ENCODE data around the gene PLAAT1. TPM values are rescaled to one million over a fixed set of nuclear protein-coding genes. Genes with fewer than 3 reads are reported as not detected.

The PLAAT1 gene
- total and polyA plus RNA-seq, 12 donors: 1.0 to 11.3 (median 7.4) TPM

GRCh38 chr3:193305356-193305755, 64.3 kb downstream of the PLAAT1 start:
- H3K9me3 ChIP-seq: no peaks in the 10 kb centered on the region
- no peaks in the 10 kb centered on the region for H3K36me3 ChIP-seq
- peaks cover 0 to 2% (median 0%) of the 10 kb centered on the region in 9 donors for H3K4me1 ChIP-seq
- no peak overlapping the region for H3K27ac ChIP-seq
- intact Hi-C loops (cut with DNase I): no loop called here
- no peak overlapping the region for H3K4me3 ChIP-seq
- DNase-seq (no peak), ATAC-seq (no peak)
- TF ChIP-seq CTCF (IDR thresholded peaks at IDR 0.05): no peak
- 65 to 67% methylated on average over 1 of the region's 1 CpG for WGBS, 2 donors
- no peaks in the 10 kb centered on the region for H3K27me3 ChIP-seq

DNA sequence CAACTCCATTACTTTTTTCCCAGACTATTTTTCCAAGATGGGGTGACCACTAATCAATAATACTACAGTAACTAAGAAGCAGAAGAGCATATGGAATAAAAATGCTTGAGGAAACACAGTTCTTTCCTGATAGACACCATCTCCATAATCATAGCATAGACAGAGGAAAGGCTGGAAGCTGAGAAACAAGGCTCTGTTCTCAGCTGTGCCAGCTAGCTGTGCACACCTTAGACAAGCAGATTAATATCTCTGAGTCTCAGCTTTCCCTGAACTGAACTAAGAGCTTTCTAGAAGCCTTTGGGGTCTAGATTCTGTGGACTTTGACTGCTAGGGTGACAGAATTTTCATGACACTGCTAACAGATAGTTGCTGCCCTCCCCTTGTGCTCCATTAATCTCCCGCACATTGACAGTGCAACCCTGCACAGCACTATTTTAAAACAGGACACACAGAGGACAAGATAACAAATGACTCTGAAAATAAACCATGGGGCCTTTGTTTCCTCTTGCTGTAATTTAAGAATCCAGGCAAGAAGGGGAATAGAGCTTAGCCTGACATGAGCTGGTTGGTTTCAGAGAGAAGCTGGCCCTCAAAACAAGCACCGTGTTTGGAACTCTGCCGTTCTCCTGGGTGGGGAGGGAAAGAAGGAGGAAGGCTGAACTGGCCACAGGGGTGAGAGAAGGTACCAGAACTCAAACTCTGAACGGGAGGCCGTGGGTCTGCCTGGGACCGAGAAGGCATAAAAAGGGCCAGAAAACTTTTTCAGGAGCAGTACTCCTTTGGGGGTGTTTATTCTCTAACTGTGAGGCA, 70.1 kb downstream of the PLAAT1 start:
- no peaks in the 10 kb centered on the region for H3K27me3 ChIP-seq
- H3K27ac ChIP-seq: peak overlapping the region in 9 of 10 donors; percentile 20 to 89 (median 78)
- ATAC-seq: peak in 7 of 8 donors; percentile 74 to 97 (median 87)
- peak in 1 of 2 donors; percentile 6 for DNase-seq
- no peak overlapping the region for H3K4me3 ChIP-seq
- no peaks in the 10 kb centered on the region for H3K36me3 ChIP-seq
- intact Hi-C loops (cut with DNase I): no loop called here
- no peak for TF ChIP-seq CTCF (IDR thresholded peaks at IDR 0.05)
- H3K9me3 ChIP-seq: no peaks in the 10 kb centered on the region
- peaks cover 0 to 16% (median 8%) of the 10 kb centered on the region in 9 donors for H3K4me1 ChIP-seq
- WGBS, 2 donors: 36% methylated on average over 6 of the region's 6 CpGs

GRCh38 chr3:193313061-193313958, 72.3 kb downstream of the PLAAT1 start:
- no peaks in the 10 kb centered on the region for H3K9me3 ChIP-seq
- no peak for DNase-seq
- no peak overlapping the region for H3K4me3 ChIP-seq
- H3K4me1 ChIP-seq: peaks cover 0 to 16% (median 8%) of the 10 kb centered on the region in 9 donors
- H3K27me3 ChIP-seq: no peaks in the 10 kb centered on the region
- 90% methylated on average over 3 of the region's 3 CpGs for WGBS, 2 donors
- no peaks in the 10 kb centered on the region for H3K36me3 ChIP-seq
- H3K27ac ChIP-seq: no peak overlapping the region
- TF ChIP-seq CTCF (IDR thresholded peaks at IDR 0.05): no peak
- ATAC-seq: no peak
- intact Hi-C loops (cut with DNase I): no loop called here

GRCh38 chr3:193314161-193314560, 73.1 kb downstream of the PLAAT1 start:
- peaks cover 0 to 16% (median 8%) of the 10 kb centered on the region in 9 donors for H3K4me1 ChIP-seq
- DNase-seq: no peak
- H3K27ac ChIP-seq: no peak overlapping the region
- no peak overlapping the region for H3K4me3 ChIP-seq
- H3K27me3 ChIP-seq: no peaks in the 10 kb centered on the region
- 86 to 96% methylated on average over 3 of the region's 3 CpGs for WGBS, 2 donors
- H3K36me3 ChIP-seq: no peaks in the 10 kb centered on the region
- ATAC-seq: no peak
- intact Hi-C loops (cut with DNase I): no loop called here
- no peak for TF ChIP-seq CTCF (IDR thresholded peaks at IDR 0.05)
- no peaks in the 10 kb centered on the region for H3K9me3 ChIP-seq

Measured in heart right ventricle (tissue), 16 donors.